Measurements from ENCODE around the gene EDC4.

- TF ChIP-seq POLR2A (IDR thresholded peaks at IDR 0.05; ENCODE audit: borderline replicate concordance, extremely low read depth, insufficient read depth, insufficient read length) (no peak), ATF3 (IDR thresholded peaks at IDR 0.05) (no peak), POLR2AphosphoS5 (IDR thresholded peaks at IDR 0.05; ENCODE audit: low read depth, low read length) (no peak)
- TF ChIP-seq, protein P1, sequence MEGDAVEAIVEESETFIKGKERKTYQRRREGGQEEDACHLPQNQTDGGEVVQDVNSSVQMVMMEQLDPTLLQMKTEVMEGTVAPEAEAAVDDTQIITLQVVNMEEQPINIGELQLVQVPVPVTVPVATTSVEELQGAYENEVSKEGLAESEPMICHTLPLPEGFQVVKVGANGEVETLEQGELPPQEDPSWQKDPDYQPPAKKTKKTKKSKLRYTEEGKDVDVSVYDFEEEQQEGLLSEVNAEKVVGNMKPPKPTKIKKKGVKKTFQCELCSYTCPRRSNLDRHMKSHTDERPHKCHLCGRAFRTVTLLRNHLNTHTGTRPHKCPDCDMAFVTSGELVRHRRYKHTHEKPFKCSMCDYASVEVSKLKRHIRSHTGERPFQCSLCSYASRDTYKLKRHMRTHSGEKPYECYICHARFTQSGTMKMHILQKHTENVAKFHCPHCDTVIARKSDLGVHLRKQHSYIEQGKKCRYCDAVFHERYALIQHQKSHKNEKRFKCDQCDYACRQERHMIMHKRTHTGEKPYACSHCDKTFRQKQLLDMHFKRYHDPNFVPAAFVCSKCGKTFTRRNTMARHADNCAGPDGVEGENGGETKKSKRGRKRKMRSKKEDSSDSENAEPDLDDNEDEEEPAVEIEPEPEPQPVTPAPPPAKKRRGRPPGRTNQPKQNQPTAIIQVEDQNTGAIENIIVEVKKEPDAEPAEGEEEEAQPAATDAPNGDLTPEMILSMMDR (IDR thresholded peaks at IDR 0.05 in 2 of 3, conservative IDR thresholded peaks at IDR 0.05 in 1 of 3; ENCODE audit: borderline replicate concordance in 1 of 3, insufficient read depth in 1 of 3, low read depth in 2 of 3, low read length in 2 of 3), result no peak
These were observed 3.2 kb upstream of the EDC4 start for GRCh38 chr16:67869653-67870052.
